OCI-LY3 (cell line): Measurements from ENCODE around the gene NKAIN4.

ENCODE experiments used
- H2AFZ ChIP-seq: fragments of 200-600, 300-600 bp; shearing (Covaris generic); 2 replicates; pipeline ENCODE4 v1.6.0; 2014; ENCODE audit warnings: antibody characterized with exemption, low read depth, low read length
- H3K27ac ChIP-seq: fragments of 200-600, 300-600 bp; sonication (generic); 2 replicates; pipeline ENCODE4 v1.5.1; 2014; ENCODE audit warnings: mild to moderate bottlenecking, low read length, moderate library complexity, mixed read lengths
- H3K27me3 ChIP-seq: fragments of 200-600, 300-600 bp; sonication (generic); 2 replicates; pipeline ENCODE4 v1.6.1; 2014; ENCODE audit warnings: low read depth, low read length, mixed read lengths
- H3K36me3 ChIP-seq: fragments of 200-600, 300-600 bp; sonication (generic); replicated peaks from 2 replicates; pipeline ENCODE3; 2014; ENCODE audit warnings: low read depth, low read length, mixed read lengths
- H3K4me1 ChIP-seq: fragments of 300-600, 200-600 bp; sonication (generic); 2 replicates; pipeline ENCODE4 v1.6.1; 2014; ENCODE audit warnings: low read length, mixed read lengths
- H3K4me2 ChIP-seq: fragments of 200-600, 300-600 bp; sonication (generic); 2 replicates; pipeline ENCODE4 v1.6.1; 2014; ENCODE audit warnings: low read length, mixed read lengths
- H3K4me3 ChIP-seq: fragments of 300-600, 200-600 bp; sonication (generic); 2 replicates; pipeline ENCODE4 v1.5.1; 2014; ENCODE audit warnings: antibody characterized with exemption, mild to moderate bottlenecking, low read length, moderate library complexity
- H3K79me2 ChIP-seq: fragments of 300-600, 200-600 bp; shearing (Covaris generic); 2 replicates; pipeline ENCODE4 v1.6.1; 2014; ENCODE audit warnings: mild to moderate bottlenecking, low read length, mixed read lengths
- H3K9ac ChIP-seq: fragments of 300-600, 200-600 bp; shearing (Covaris generic); 2 replicates; pipeline ENCODE4 v1.6.0; 2014; ENCODE audit warnings: mild to moderate bottlenecking, low read length, moderate library complexity
- H3K9me3 ChIP-seq: fragments of 200-600, 300-600 bp; shearing (Covaris generic); 2 replicates; pipeline ENCODE4 v1.6.1; 2014; ENCODE audit warnings: low read length, mixed read lengths; ENCODE audit not compliant: insufficient read depth
- H4K20me1 ChIP-seq: fragments of 200-600, 300-600 bp; sonication (generic); 2 replicates; pipeline ENCODE4 v1.6.1; 2016; ENCODE audit warnings: low read length, mixed read lengths; ENCODE audit not compliant: insufficient read depth
- CTCF ChIP-seq: fragments of 200-600, 300-600 bp; sonication (generic); IDR thresholded peaks from 2 replicates; pipeline ENCODE4 v1.5.1; 2014; ENCODE audit warnings: antibody characterized with exemption, low read length, low read depth
- EZH2phosphoT487 ChIP-seq: fragments of 200-600 bp; shearing (Covaris generic); IDR thresholded peaks from 2 replicates; pipeline ENCODE4 v1.6.1; 2018; ENCODE audit warnings: antibody characterized with exemption, mixed run types, low read depth

Gene NKAIN4

GRCh38 chr20:63297796-63298572 lies 43.7 kb upstream of the NKAIN4 start:
- Histone ChIP-seq H3K4me3 (no peak overlapping the region), H3K79me2 (no peaks in the 10 kb centered on the region), H4K20me1 (no peaks in the 10 kb centered on the region), H3K36me3 (no peaks in the 10 kb centered on the region), H3K9ac (no peak overlapping the region), H3K9me3 (no peaks in the 10 kb centered on the region), H3K4me2 (no peak overlapping the region), H3K27me3 (peaks cover 4% of the 10 kb centered on the region; the same call in 1 of the 2 replicates), H2AFZ (no peak overlapping the region), H3K4me1 (no peaks in the 10 kb centered on the region), H3K27ac (no peak overlapping the region)
- no peak for TF ChIP-seq EZH2phosphoT487

- Histone ChIP-seq H3K4me1 (no peaks in the 10 kb centered on the region), H3K9me3 (no peaks in the 10 kb centered on the region), H3K79me2 (no peaks in the 10 kb centered on the region), H3K4me3 (no peak overlapping the region), H3K27ac (no peak overlapping the region), H3K4me2 (no peak overlapping the region), H3K36me3 (no peaks in the 10 kb centered on the region), H2AFZ (no peak overlapping the region), H3K9ac (no peak overlapping the region), H4K20me1 (no peaks in the 10 kb centered on the region), H3K27me3 (peaks cover 4% of the 10 kb centered on the region; the same call in 1 of the 2 replicates)
- TF ChIP-seq CTCF: no peak
- no peak for TF ChIP-seq EZH2phosphoT487
Measured at GRCh38 chr20:63297371-63297781, 43.1 kb upstream of the NKAIN4 start.

GRCh38 chr20:63296531-63297299 lies 42.5 kb upstream of the NKAIN4 start:
- H4K20me1 ChIP-seq: no peaks in the 10 kb centered on the region
- H3K36me3 ChIP-seq: no peaks in the 10 kb centered on the region
- H3K4me2 ChIP-seq: no peak overlapping the region
- H3K9me3 ChIP-seq: no peaks in the 10 kb centered on the region
- H2AFZ ChIP-seq: no peak overlapping the region
- H3K27me3 ChIP-seq: peaks cover 4% of the 10 kb centered on the region; the same call in 1 of the 2 replicates
- no peaks in the 10 kb centered on the region for H3K79me2 ChIP-seq
- no peaks in the 10 kb centered on the region for H3K4me1 ChIP-seq
- H3K4me3 ChIP-seq: no peak overlapping the region
- H3K27ac ChIP-seq: no peak overlapping the region
- no peak for TF ChIP-seq CTCF
- TF ChIP-seq EZH2phosphoT487: no peak
- H3K9ac ChIP-seq: no peak overlapping the region

GRCh38 chr20:63295846-63296245 lies 41.6 kb upstream of the NKAIN4 start:
- no peak overlapping the region for H2AFZ ChIP-seq
- no peaks in the 10 kb centered on the region for H4K20me1 ChIP-seq
- H3K4me3 ChIP-seq: no peak overlapping the region
- H3K4me2 ChIP-seq: no peak overlapping the region
- TF ChIP-seq EZH2phosphoT487 (no peak), CTCF (no peak)
- H3K27me3 ChIP-seq: no peaks in the 10 kb centered on the region; the same call in 1 of the 2 replicates
- H3K9ac ChIP-seq: no peak overlapping the region
- H3K9me3 ChIP-seq: no peaks in the 10 kb centered on the region
- no peaks in the 10 kb centered on the region for H3K4me1 ChIP-seq
- no peak overlapping the region for H3K27ac ChIP-seq
- H3K79me2 ChIP-seq: no peaks in the 10 kb centered on the region
- H3K36me3 ChIP-seq: no peaks in the 10 kb centered on the region
